Neuronal stem cell (in vitro differentiated cells): ENCODE results near the gene KLRG1.
A peak's percentile ranks its signal among the peaks of the same experiment; 100 is the strongest.

Source experiments
- DNase-seq: peaks from one replicate; pipeline ENCODE4 v3.0.0-alpha.2; 2013; ENCODE audit warnings: low spot score
- H2AFZ ChIP-seq: one replicate; pipeline ENCODE4 v1.6.1; 2013; ENCODE audit warnings: mild to moderate bottlenecking, low read length, inconsistent platforms
- H2AK5ac ChIP-seq: 2 replicates; pipeline ENCODE4 v1.6.1; 2013; ENCODE audit warnings: low read depth, mild to moderate bottlenecking, inconsistent platforms, low read length, moderate library complexity, mixed read lengths
- H2BK120ac ChIP-seq: 2 replicates; pipeline ENCODE4 v1.6.1; 2013; ENCODE audit warnings: low read depth, mild to moderate bottlenecking, inconsistent platforms, low read length, moderate library complexity, mixed read lengths
- H2BK12ac ChIP-seq: one replicate; pipeline ENCODE4 v1.6.1; 2013; ENCODE audit warnings: low read length, inconsistent platforms
- H2BK15ac ChIP-seq: 2 replicates; pipeline ENCODE4 v1.6.1; 2013; ENCODE audit warnings: mild to moderate bottlenecking, low read length, inconsistent platforms, mixed read lengths
- H2BK5ac ChIP-seq: one replicate; pipeline ENCODE4 v1.6.1; 2013; ENCODE audit warnings: inconsistent platforms, mild to moderate bottlenecking, low read length, moderate library complexity
- H3K14ac ChIP-seq: one replicate; pipeline ENCODE4 v1.6.1; 2013; ENCODE audit warnings: low read length, inconsistent platforms
- H3K18ac ChIP-seq: 2 replicates; pipeline ENCODE4 v1.6.1; 2013; ENCODE audit warnings: low read length, inconsistent platforms
- H3K23ac ChIP-seq: 2 replicates; pipeline ENCODE4 v1.6.1; 2013; ENCODE audit warnings: low read depth, mild to moderate bottlenecking, mixed read lengths, low read length, inconsistent platforms; ENCODE audit not compliant: poor library complexity
- H3K27ac ChIP-seq: replicated peaks from 3 replicates; pipeline ENCODE4 v1.5.1; 2013; ENCODE audit warnings: low read length, inconsistent platforms
- H3K27me3 ChIP-seq, 3 experiments: 2 replicates each; pipeline ENCODE4 v1.6.1; 2013; ENCODE audit warnings: low read length in 3 of 3, mild to moderate bottlenecking in 2 of 3, inconsistent platforms in 1 of 3, low read depth in 1 of 3, mixed read lengths in 1 of 3, moderate library complexity in 1 of 3; ENCODE audit not compliant: control insufficient read depth in 3 of 3, insufficient read depth in 3 of 3
- H3K36me3 ChIP-seq, 2 donors: replicated peaks in 1 of 2; 2 replicates each; pipeline ENCODE4 v1.6.1; 2013; ENCODE audit warnings: low read length in 2 of 2; ENCODE audit not compliant: control insufficient read depth in 2 of 2, insufficient read depth in 2 of 2
- H3K4ac ChIP-seq: 2 replicates; pipeline ENCODE4 v1.6.1; 2013; ENCODE audit warnings: inconsistent platforms, mild to moderate bottlenecking, low read length, moderate library complexity
- H3K4me1 ChIP-seq, 2 donors: 1 replicate in 1 of 2; 2 replicates in 1 of 2; pipeline ENCODE4 v1.6.1; 2013; ENCODE audit warnings: low read length in 2 of 2, low read depth in 1 of 2; ENCODE audit not compliant: control insufficient read depth in 2 of 2, insufficient read depth in 1 of 2
- H3K4me2 ChIP-seq: one replicate; pipeline ENCODE4 v1.6.1; 2013; ENCODE audit warnings: mild to moderate bottlenecking, low read length, inconsistent platforms; ENCODE audit not compliant: insufficient read depth, poor library complexity, severe bottlenecking
- H3K4me3 ChIP-seq, 2 donors: 2 replicates each; pipeline ENCODE4 v1.5.1; 2013; ENCODE audit warnings: low read length in 2 of 2, mild to moderate bottlenecking in 2 of 2, inconsistent platforms in 1 of 2, moderate library complexity in 1 of 2
- H3K79me1 ChIP-seq: one replicate; pipeline ENCODE4 v1.6.1; 2013; ENCODE audit warnings: low read depth, mild to moderate bottlenecking, inconsistent platforms, low read length, moderate library complexity
- H3K9ac ChIP-seq: one replicate; pipeline ENCODE4 v1.6.1; 2013; ENCODE audit warnings: mild to moderate bottlenecking, low read depth, low read length, inconsistent platforms; ENCODE audit not compliant: poor library complexity
- H3K9me3 ChIP-seq, 2 donors: replicated peaks in 1 of 2; 2 replicates each; pipeline versions ENCODE3 to v1.6.1; 2013; ENCODE audit warnings: low read length in 2 of 2, mild to moderate bottlenecking in 2 of 2, inconsistent platforms in 1 of 2, low read depth in 1 of 2, mixed read lengths in 1 of 2, moderate library complexity in 1 of 2; ENCODE audit not compliant: control insufficient read depth in 2 of 2, insufficient read depth in 1 of 2
- H4K8ac ChIP-seq: one replicate; pipeline ENCODE4 v1.6.1; 2013; ENCODE audit warnings: low read depth, mild to moderate bottlenecking, inconsistent platforms, low read length, moderate library complexity
- H4K91ac ChIP-seq: one replicate; pipeline ENCODE4 v1.6.1; 2013; ENCODE audit warnings: low read length, low read depth, mild to moderate bottlenecking, inconsistent platforms; ENCODE audit not compliant: poor library complexity
- WGBS, 2 donors: extraction: QIAGEN DNeasy Blood & Tissue Kit; methylation state at CpG; one replicate each; pipeline ENCODE4 v1.1.7; 2013; ENCODE audit warnings: missing lambda C conversion rate in 2 of 2, mixed read lengths in 1 of 2; ENCODE audit not compliant: insufficient read length in 2 of 2, insufficient replicate concordance in 1 of 2; ENCODE audit errors: extremely low coverage in 2 of 2; 5-methylcytosine and 5-hydroxymethylcytosine counted together

The KLRG1 gene

GRCh38 chr12:9049520-9050133 lies 60.3 kb downstream of the KLRG1 start:
- H3K36me3 ChIP-seq: no peaks in the 10 kb centered on the region
- H3K4me2 ChIP-seq: no peak overlapping the region
- H3K23ac ChIP-seq: no peak overlapping the region
- no peak for DNase-seq
- no peak overlapping the region for H2AFZ ChIP-seq
- H4K91ac ChIP-seq: no peak overlapping the region
- H3K79me1 ChIP-seq: no peaks in the 10 kb centered on the region
- H3K14ac ChIP-seq: no peak overlapping the region
- no peak overlapping the region for H2BK15ac ChIP-seq
- H3K4me3 ChIP-seq: no peak overlapping the region
- H4K8ac ChIP-seq: no peak overlapping the region
- H3K27ac ChIP-seq: no peak overlapping the region
- no peak overlapping the region for H3K4ac ChIP-seq
- no peak overlapping the region for H3K9ac ChIP-seq
- no peak overlapping the region for H2BK12ac ChIP-seq
- no CpG with 5 or more reads among the region's 6 CpGs for WGBS, 2 donors
- H3K27me3 ChIP-seq: no peaks in the 10 kb centered on the region
- H2BK5ac ChIP-seq: no peak overlapping the region
- no peak overlapping the region for H2AK5ac ChIP-seq
- H3K4me1 ChIP-seq: no peaks in the 10 kb centered on the region
- no peak overlapping the region for H3K18ac ChIP-seq
- H3K9me3 ChIP-seq: no peaks in the 10 kb centered on the region
- H2BK120ac ChIP-seq: no peak overlapping the region

- Histone ChIP-seq H2BK12ac (peak overlapping the region; percentile 41), H3K23ac (peak overlapping the region; percentile 43), H3K27ac (no peak overlapping the region), H3K18ac (peak overlapping the region; percentile 8), H2BK5ac (peak overlapping the region; percentile 82), H3K9ac (no peak overlapping the region), H2BK15ac (no peak overlapping the region), H2AK5ac (peak overlapping the region; percentile 70), H3K14ac (peak overlapping the region; percentile 56), H2BK120ac (peak overlapping the region; percentile 67), H3K9me3 (no peaks in the 10 kb centered on the region), H3K4me2 (no peak overlapping the region), H4K91ac (no peak overlapping the region), H3K4ac (no peak overlapping the region), H3K79me1 (no peaks in the 10 kb centered on the region), H3K4me1 (no peaks in the 10 kb centered on the region), H3K36me3 (no peaks in the 10 kb centered on the region), H2AFZ (peak overlapping the region; percentile 46), H3K27me3 (no peaks in the 10 kb centered on the region), H3K4me3 (no peak overlapping the region), H4K8ac (no peak overlapping the region)
- no CpG with 5 or more reads among the region's 15 CpGs for WGBS, 2 donors
- no peak for DNase-seq
Measured at GRCh38 chr12:9050521-9051157, 61.3 kb downstream of the KLRG1 start.

GRCh38 chr12:9051158-9051550 lies 61.8 kb downstream of the KLRG1 start:
- WGBS, 2 donors: no CpG with 5 or more reads among the region's 6 CpGs
- no peak for DNase-seq
- H3K23ac ChIP-seq: no peak overlapping the region
- H3K79me1 ChIP-seq: no peaks in the 10 kb centered on the region
- H2AK5ac ChIP-seq: no peak overlapping the region
- H3K27ac ChIP-seq: no peak overlapping the region
- H2BK120ac ChIP-seq: no peak overlapping the region
- H3K9me3 ChIP-seq: no peaks in the 10 kb centered on the region
- no peak overlapping the region for H3K18ac ChIP-seq
- H2BK15ac ChIP-seq: no peak overlapping the region
- no peaks in the 10 kb centered on the region for H3K27me3 ChIP-seq
- no peak overlapping the region for H3K14ac ChIP-seq
- H4K8ac ChIP-seq: no peak overlapping the region
- no peaks in the 10 kb centered on the region for H3K36me3 ChIP-seq
- H4K91ac ChIP-seq: no peak overlapping the region
- no peak overlapping the region for H3K9ac ChIP-seq
- H3K4ac ChIP-seq: no peak overlapping the region
- H2BK12ac ChIP-seq: no peak overlapping the region
- no peaks in the 10 kb centered on the region for H3K4me1 ChIP-seq
- peak overlapping the region; percentile 46 for H2AFZ ChIP-seq
- no peak overlapping the region for H3K4me2 ChIP-seq
- no peak overlapping the region for H3K4me3 ChIP-seq
- H2BK5ac ChIP-seq: peak overlapping the region; percentile 57

- no peaks in the 10 kb centered on the region for H3K36me3 ChIP-seq
- H2BK15ac ChIP-seq: no peak overlapping the region
- no peaks in the 10 kb centered on the region for H3K79me1 ChIP-seq
- no peak overlapping the region for H3K4me2 ChIP-seq
- H4K91ac ChIP-seq: no peak overlapping the region
- WGBS, 2 donors: no CpG with 5 or more reads among the region's 1 CpG
- no peak overlapping the region for H3K4ac ChIP-seq
- no peak overlapping the region for H3K9ac ChIP-seq
- H3K23ac ChIP-seq: no peak overlapping the region
- H3K9me3 ChIP-seq: no peaks in the 10 kb centered on the region
- H4K8ac ChIP-seq: no peak overlapping the region
- H2BK5ac ChIP-seq: no peak overlapping the region
- H3K14ac ChIP-seq: no peak overlapping the region
- H3K4me1 ChIP-seq: no peaks in the 10 kb centered on the region
- no peak overlapping the region for H2BK12ac ChIP-seq
- H3K27me3 ChIP-seq: no peaks in the 10 kb centered on the region
- no peak overlapping the region for H3K27ac ChIP-seq
- H2AFZ ChIP-seq: no peak overlapping the region
- no peak overlapping the region for H2BK120ac ChIP-seq
- no peak overlapping the region for H2AK5ac ChIP-seq
- no peak for DNase-seq
- no peak overlapping the region for H3K4me3 ChIP-seq
- H3K18ac ChIP-seq: no peak overlapping the region
Measured at GRCh38 chr12:9052610-9053009, 63.3 kb downstream of the KLRG1 start.
